HepG2 (cell line): ENCODE results near the gene IER5L. TPM values are rescaled to one million over a fixed set of nuclear protein-coding genes. Genes with fewer than 3 reads are reported as not detected.

Experiments used
- E2F1 ChIP-seq: sonication (generic); formaldehyde crosslinking; IDR thresholded peaks from 2 replicates; pipeline ENCODE4 v1.5.0; 2020; ENCODE audit warnings: missing genetic modification reagents
- LRRFIP1 ChIP-seq: sonication (generic); formaldehyde crosslinking; conservative IDR thresholded peaks from 2 replicates; pipeline ENCODE4 v1.4.0; 2020; ENCODE audit warnings: missing genetic modification reagents
- RFXANK ChIP-seq: IDR thresholded peaks from 2 replicates; pipeline ENCODE4 v1.6.1; 2016
- RORA ChIP-seq: sonication (generic); formaldehyde crosslinking; IDR thresholded peaks from 2 replicates; pipeline ENCODE4 v1.5.0; 2020; ENCODE audit warnings: mild to moderate bottlenecking, missing genetic modification reagents, moderate library complexity
- SP2 ChIP-seq: sonication (generic); formaldehyde crosslinking; IDR thresholded peaks from 2 replicates; pipeline ENCODE4 v1.5.1; 2020; ENCODE audit warnings: mild to moderate bottlenecking, missing genetic modification reagents
- TAF15 ChIP-seq: fragments of 200-400 bp; formaldehyde crosslinking; IDR thresholded peaks from one replicate; pipeline ENCODE4 v1.6.1; 2018; ENCODE audit warnings: mild to moderate bottlenecking, low read depth, low read length; ENCODE audit not compliant: poor library complexity, severe bottlenecking
- TOPORS ChIP-seq: sonication (generic); formaldehyde crosslinking; IDR thresholded peaks from 2 replicates; pipeline ENCODE4 v1.8.0; 2023; ENCODE audit warnings: mild to moderate bottlenecking, missing genetic modification reagents
- UBTF ChIP-seq: sonication (generic); formaldehyde crosslinking; IDR thresholded peaks from 2 replicates; pipeline ENCODE4 v1.4.0; 2020; ENCODE audit warnings: mild to moderate bottlenecking, missing genetic modification reagents
- ZNF569 ChIP-seq: sonication (generic); formaldehyde crosslinking; IDR thresholded peaks from 2 replicates; pipeline ENCODE4 v1.5.0; 2020; ENCODE audit warnings: mild to moderate bottlenecking, missing genetic modification reagents, moderate library complexity, borderline replicate concordance
- ZNF672 ChIP-seq: sonication (generic); formaldehyde crosslinking; IDR thresholded peaks from 2 replicates; pipeline ENCODE4 v1.8.1; 2022; ENCODE audit warnings: missing genetic modification reagents
- ZNF800 ChIP-seq: sonication (generic); formaldehyde crosslinking; IDR thresholded peaks from 2 replicates; pipeline ENCODE4 v1.4.0; 2020; ENCODE audit warnings: missing genetic modification reagents
- polyA plus RNA-seq, 8 experiments: library from polyadenylated mRNA; depleted of rRNA in 3 of 8; stranded (reverse) in 7 of 8; unstranded in 1 of 8; fragments of >200 nt; fragmentation: Illumina TruSeq in 4 of 8; extraction: Trizol in 4 of 8; gene quantifications; 2 replicates each; pipeline versions ENCODE4 v1.2.1 to v1.2.3, GENCODE V29; 2011 to 2016; ENCODE audit warnings: low read depth in 4 of 8, missing spikeins in 1 of 8, mixed read lengths in 1 of 8; ENCODE audit not compliant: insufficient read depth in 1 of 8
- total RNA-seq, 5 experiments: library from RNA; depleted of rRNA; stranded (reverse); fragments of >200 nt; fragmentation: Illumina TruSeq; extraction: Trizol; gene quantifications; 2 replicates each; pipeline ENCODE4 v1.2.3, GENCODE V29; 2016; ENCODE audit warnings: low read depth in 1 of 5
- TF ChIP-seq, protein P1 (sequence below): sonication (generic); formaldehyde crosslinking; IDR thresholded peaks from 2 replicates; pipeline ENCODE4 v1.5.0; 2020; ENCODE audit warnings: mild to moderate bottlenecking, missing genetic modification reagents, moderate library complexity
- TF ChIP-seq, protein P2 (sequence below): sonication (generic); formaldehyde crosslinking; IDR thresholded peaks from 2 replicates; pipeline ENCODE4 v1.4.0; 2020; ENCODE audit warnings: mild to moderate bottlenecking, low read depth, missing genetic modification reagents
- TF ChIP-seq, protein P3 (sequence below): IDR thresholded peaks from 2 replicates; pipeline ENCODE4 v1.6.1; 2012; ENCODE audit warnings: low read depth, low read length, improper control_type of control experiment

IER5L gene
- total and polyA plus RNA-seq, 2 of the 13 experiments (the other 11 are each of a cell fraction or from before 2014, with no cell fraction given): 1.8 to 3.3 TPM

DNA sequence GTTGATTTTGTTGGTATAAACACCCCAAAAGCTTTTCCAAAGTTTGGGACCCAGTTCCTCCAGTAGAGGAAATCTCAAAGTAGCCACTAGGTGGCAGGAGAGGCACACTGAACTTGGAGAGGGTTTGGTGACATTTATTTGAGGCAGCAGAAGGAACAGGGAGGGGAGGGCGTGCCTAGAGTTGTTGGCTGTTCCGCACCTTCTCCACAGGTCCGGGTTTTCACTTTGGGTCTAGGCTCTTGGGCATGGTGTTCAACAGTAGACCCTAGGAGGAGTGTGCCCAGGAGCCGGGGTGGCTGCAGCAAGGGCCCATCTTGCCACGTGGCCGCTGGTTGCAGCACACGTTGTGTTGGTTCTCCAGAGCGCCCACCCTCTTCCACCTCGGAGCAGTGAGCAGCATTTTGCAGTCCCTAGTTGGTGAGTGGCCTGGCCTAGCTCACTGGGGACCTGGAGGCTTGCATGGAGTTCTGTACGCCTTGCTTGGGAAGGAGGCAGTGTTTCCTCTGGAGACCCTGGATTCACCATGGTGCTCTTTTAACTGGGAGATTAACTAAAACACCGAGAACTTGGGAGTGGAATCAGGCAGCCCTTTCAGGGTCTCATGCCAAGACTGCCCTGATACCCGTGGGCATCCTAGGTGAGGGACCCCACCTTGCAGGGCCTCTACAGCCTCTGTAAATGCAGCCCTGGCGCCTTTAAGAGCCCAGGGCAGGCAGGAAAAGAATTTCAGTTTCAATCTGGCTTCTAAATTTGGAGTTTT is 38.6 kb downstream of the IER5L start (continued):
- TF ChIP-seq, protein P1, sequence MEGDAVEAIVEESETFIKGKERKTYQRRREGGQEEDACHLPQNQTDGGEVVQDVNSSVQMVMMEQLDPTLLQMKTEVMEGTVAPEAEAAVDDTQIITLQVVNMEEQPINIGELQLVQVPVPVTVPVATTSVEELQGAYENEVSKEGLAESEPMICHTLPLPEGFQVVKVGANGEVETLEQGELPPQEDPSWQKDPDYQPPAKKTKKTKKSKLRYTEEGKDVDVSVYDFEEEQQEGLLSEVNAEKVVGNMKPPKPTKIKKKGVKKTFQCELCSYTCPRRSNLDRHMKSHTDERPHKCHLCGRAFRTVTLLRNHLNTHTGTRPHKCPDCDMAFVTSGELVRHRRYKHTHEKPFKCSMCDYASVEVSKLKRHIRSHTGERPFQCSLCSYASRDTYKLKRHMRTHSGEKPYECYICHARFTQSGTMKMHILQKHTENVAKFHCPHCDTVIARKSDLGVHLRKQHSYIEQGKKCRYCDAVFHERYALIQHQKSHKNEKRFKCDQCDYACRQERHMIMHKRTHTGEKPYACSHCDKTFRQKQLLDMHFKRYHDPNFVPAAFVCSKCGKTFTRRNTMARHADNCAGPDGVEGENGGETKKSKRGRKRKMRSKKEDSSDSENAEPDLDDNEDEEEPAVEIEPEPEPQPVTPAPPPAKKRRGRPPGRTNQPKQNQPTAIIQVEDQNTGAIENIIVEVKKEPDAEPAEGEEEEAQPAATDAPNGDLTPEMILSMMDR: peak; percentile 90
- TF ChIP-seq TOPORS (CRISPR knock-in tag) (no peak), E2F1 (CRISPR knock-in tag) (no peak), RORA (no peak), ZNF672 (CRISPR knock-in tag) (no peak), SP2 (CRISPR knock-in tag) (no peak), ZNF800 (CRISPR knock-in tag) (no peak), RFXANK (CRISPR knock-in tag) (no peak), LRRFIP1 (CRISPR knock-in tag) (no peak), UBTF (peak; percentile 35; the same call in 1 of the 2 replicates), ZNF569 (CRISPR knock-in tag) (no peak), TAF15 (no peak)
- TF ChIP-seq, protein P2, sequence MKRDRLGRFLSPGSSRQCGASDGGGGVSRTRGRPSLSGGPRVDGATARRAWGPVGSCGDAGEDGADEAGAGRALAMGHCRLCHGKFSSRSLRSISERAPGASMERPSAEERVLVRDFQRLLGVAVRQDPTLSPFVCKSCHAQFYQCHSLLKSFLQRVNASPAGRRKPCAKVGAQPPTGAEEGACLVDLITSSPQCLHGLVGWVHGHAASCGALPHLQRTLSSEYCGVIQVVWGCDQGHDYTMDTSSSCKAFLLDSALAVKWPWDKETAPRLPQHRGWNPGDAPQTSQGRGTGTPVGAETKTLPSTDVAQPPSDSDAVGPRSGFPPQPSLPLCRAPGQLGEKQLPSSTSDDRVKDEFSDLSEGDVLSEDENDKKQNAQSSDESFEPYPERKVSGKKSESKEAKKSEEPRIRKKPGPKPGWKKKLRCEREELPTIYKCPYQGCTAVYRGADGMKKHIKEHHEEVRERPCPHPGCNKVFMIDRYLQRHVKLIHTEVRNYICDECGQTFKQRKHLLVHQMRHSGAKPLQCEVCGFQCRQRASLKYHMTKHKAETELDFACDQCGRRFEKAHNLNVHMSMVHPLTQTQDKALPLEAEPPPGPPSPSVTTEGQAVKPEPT: no peak
- TF ChIP-seq, protein P3, sequence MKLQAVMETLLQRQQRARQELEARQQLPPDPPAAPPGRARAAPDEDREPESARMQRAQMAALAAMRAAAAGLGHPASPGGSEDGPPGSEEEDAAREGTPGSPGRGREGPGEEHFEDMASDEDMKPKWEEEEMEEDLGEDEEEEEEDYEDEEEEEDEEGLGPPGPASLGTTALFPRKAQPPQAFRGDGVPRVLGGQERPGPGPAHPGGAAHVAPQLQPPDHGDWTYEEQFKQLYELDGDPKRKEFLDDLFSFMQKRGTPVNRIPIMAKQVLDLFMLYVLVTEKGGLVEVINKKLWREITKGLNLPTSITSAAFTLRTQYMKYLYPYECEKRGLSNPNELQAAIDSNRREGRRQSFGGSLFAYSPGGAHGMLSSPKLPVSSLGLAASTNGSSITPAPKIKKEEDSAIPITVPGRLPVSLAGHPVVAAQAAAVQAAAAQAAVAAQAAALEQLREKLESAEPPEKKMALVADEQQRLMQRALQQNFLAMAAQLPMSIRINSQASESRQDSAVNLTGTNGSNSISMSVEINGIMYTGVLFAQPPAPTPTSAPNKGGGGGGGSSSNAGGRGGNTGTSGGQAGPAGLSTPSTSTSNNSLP: no peak
